ENCODE data around the gene ZNF564. TPM values are rescaled to one million over a fixed set of nuclear protein-coding genes. Genes with fewer than 3 reads are reported as not detected.

ZNF564 gene
- 12.3 TPM for polyA plus RNA-seq
- long read RNA-seq, donor 1, transcript ZNF564-201 (4 exons, 2,935 nt): major isoform, 5 of 5 reads
- long read RNA-seq, donor 1, partial matches to known transcripts: 0 of 5 reads
- long read RNA-seq, donor 1, other reads (novel, unspliced or antisense): 0 of 5 reads
- long read RNA-seq, donor 2, transcript ZNF564-201 (4 exons, 2,935 nt): major isoform, 8 of 8 reads
- long read RNA-seq, donor 2, partial matches to known transcripts: 0 of 8 reads
- long read RNA-seq, donor 2, other reads (novel, unspliced or antisense): 0 of 8 reads
- long read RNA-seq, donor 3: 0 reads
- long read RNA-seq, donor 4: 0 reads
- long read RNA-seq, donor 5, partial matches to known transcripts: 0 of 3 reads
- long read RNA-seq, donor 5, other reads (novel, unspliced or antisense): 0 of 3 reads
- long read RNA-seq, donor 6, transcript ZNF564-201 (4 exons, 2,935 nt): major isoform, 13 of 14 reads
- long read RNA-seq, donor 6, partial matches to known transcripts: 0 of 14 reads
- long read RNA-seq, donor 6, other reads (novel, unspliced or antisense): 0 of 14 reads
- long read RNA-seq, donor 7, partial matches to known transcripts: 0 of 2 reads
- long read RNA-seq, donor 7, other reads (novel, unspliced or antisense): 0 of 2 reads
- long read RNA-seq, donor 8, transcript ZNF564-201 (4 exons, 2,935 nt): major isoform, 10 of 11 reads
- long read RNA-seq, donor 8, partial matches to known transcripts: 0 of 11 reads
- long read RNA-seq, donor 8, other reads (novel, unspliced or antisense): 0 of 11 reads
- long read RNA-seq, donor 9, transcript ZNF564-201 (4 exons, 2,935 nt): major isoform, 5 of 5 reads
- long read RNA-seq, donor 9, partial matches to known transcripts: 0 of 5 reads
- long read RNA-seq, donor 9, other reads (novel, unspliced or antisense): 0 of 5 reads
- long read RNA-seq, donor 10, transcript ZNF564-201 (4 exons, 2,935 nt): major isoform, 10 of 10 reads
- long read RNA-seq, donor 10, partial matches to known transcripts: 0 of 10 reads
- long read RNA-seq, donor 10, other reads (novel, unspliced or antisense): 0 of 10 reads
- long read RNA-seq, donor 11, transcript ZNF564-201 (4 exons, 2,935 nt): major isoform, 6 of 6 reads
- long read RNA-seq, donor 11, partial matches to known transcripts: 0 of 6 reads
- long read RNA-seq, donor 11, other reads (novel, unspliced or antisense): 0 of 6 reads

GRCh38 chr19:12551060-12551832, at the start of gene ZNF564:
Gene ZNF564, minus strand, starts transcription at chr19:12551482. Its CDS starts 150 bp downstream, at chr19:12551332.
- Histone ChIP-seq H3K4me3 (ENCODE audit: low read length) (peak within 1 kb of the TSS; percentile 95), H3K4me1 (ENCODE audit: control insufficient read depth, insufficient read depth, low read length) (peaks cover 16% of the 10 kb centered on the region), H3K9me3 (ENCODE audit: control insufficient read depth, low read depth, low read length) (peaks cover 15% of the 10 kb centered on the region), H3K36me3 (ENCODE audit: control insufficient read depth, insufficient read depth, low read length) (peaks cover 17% of the 10 kb centered on the region), H3K27me3 (ENCODE audit: control insufficient read depth, insufficient read depth, low read length) (no peaks in the 10 kb centered on the region), H3K27ac (ENCODE audit: low read length) (peak within 1 kb of the TSS; percentile 99)
- WGBS (ENCODE audit: insufficient coverage, low lambda C conversion rate): no CpG with 5 or more reads among the region's 49 CpGs
- DNase-seq: peak; percentile 98 to 100

DNA sequence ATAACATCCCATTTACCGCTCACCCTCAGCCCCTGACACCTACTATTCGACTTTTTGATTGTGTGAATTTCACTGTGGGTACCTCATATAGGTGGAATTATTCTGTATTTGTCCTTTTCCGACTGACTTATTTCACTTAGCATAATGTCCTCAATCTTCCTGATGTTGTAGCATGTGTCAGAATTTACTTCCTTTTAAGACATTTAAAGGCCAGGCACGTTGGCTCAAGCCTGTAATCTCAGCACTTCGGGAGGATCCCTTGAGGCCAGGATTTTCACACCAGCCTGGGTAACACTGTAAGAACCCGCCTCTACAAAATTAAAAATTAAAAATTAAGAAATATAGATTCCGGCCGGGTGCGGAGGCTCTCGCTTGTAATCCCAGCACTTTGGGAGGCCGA, 46.3 kb upstream of the ZNF564 start:
- Histone ChIP-seq H3K4me3 (ENCODE audit: low read length) (no peak overlapping the region), H3K36me3 (ENCODE audit: control insufficient read depth, insufficient read depth, low read length) (peaks cover 20% of the 10 kb centered on the region), H3K4me1 (ENCODE audit: control insufficient read depth, insufficient read depth, low read length) (peaks cover 3% of the 10 kb centered on the region), H3K27ac (ENCODE audit: low read length) (peak overlapping the region; percentile 52), H3K9me3 (ENCODE audit: control insufficient read depth, low read depth, low read length) (peaks cover 3% of the 10 kb centered on the region), H3K27me3 (ENCODE audit: control insufficient read depth, insufficient read depth, low read length) (no peaks in the 10 kb centered on the region)
- WGBS (ENCODE audit: insufficient coverage, low lambda C conversion rate): no CpG with 5 or more reads among the region's 11 CpGs
- DNase-seq: no peak

DNA sequence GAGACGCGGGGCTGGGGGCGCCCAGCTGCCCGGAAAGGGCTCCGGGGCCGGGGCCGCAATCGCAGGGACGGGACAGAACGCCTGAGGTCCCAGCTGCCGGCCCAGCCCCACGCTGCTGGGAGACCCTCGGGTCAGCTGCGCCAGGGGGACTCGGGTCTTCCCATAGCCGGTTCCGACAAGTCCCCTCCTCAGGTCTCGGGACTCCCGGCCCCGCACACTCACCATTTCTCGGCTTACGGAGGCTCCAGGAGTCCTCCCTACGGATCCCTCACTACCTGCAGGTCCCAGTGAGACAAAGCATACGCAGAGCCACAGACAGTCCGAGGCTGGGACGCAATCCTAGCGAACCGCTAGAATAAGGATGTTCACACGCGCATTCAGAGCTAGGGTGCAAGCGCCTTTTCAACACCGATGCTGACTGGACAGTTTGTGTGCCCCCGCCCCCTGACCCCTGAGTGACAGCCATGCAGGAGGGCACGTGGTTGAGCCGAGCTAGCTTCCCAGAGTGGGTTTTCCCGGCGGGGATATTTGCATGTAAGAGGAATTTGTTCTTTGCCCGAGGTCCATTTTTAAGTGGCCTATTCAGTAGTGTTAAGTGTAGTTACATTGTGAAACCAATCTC, 45.8 kb upstream of the ZNF564 start:
- 29% methylated on average over 1 of the region's 38 CpGs for WGBS (ENCODE audit: insufficient coverage, low lambda C conversion rate)
- Histone ChIP-seq H3K27me3 (ENCODE audit: control insufficient read depth, insufficient read depth, low read length) (no peaks in the 10 kb centered on the region), H3K4me3 (ENCODE audit: low read length) (peak overlapping the region; percentile 35)

DNA sequence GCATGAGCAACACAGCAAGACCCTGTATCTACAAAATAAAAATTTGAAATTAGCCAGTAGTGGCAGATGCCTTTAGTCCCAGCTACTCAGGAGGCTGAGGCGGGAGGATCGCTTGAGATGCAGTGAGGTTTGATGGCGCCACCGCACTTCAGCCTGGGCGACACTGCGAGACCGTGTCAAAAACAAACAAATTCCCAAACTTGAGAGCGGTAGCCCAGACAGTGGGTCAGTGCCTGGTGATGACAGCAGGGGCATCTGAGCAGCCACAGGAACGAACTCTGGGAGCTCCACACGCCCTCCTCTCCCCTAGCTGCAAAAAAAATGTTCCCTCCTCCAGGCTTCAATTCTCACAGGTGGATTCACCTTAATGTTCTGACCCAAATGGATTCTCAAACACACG, 45.2 kb upstream of the ZNF564 start:
- DNase-seq: no peak
- H3K27ac ChIP-seq (ENCODE audit: low read length): no peak overlapping the region
- 100% methylated on average over 2 of the region's 11 CpGs for WGBS (ENCODE audit: insufficient coverage, low lambda C conversion rate)
- no peaks in the 10 kb centered on the region for H3K27me3 ChIP-seq (ENCODE audit: control insufficient read depth, insufficient read depth, low read length)
- H3K36me3 ChIP-seq (ENCODE audit: control insufficient read depth, insufficient read depth, low read length): peaks cover 16% of the 10 kb centered on the region
- peaks cover 3% of the 10 kb centered on the region for H3K4me1 ChIP-seq (ENCODE audit: control insufficient read depth, insufficient read depth, low read length)
- H3K4me3 ChIP-seq (ENCODE audit: low read length): peak overlapping the region; percentile 35
- peaks cover 3% of the 10 kb centered on the region for H3K9me3 ChIP-seq (ENCODE audit: control insufficient read depth, low read depth, low read length)

More for the DNA sequence above, 45.8 kb upstream of the ZNF564 start:
- peak; percentile 72 to 84 for DNase-seq
- H3K36me3 ChIP-seq (ENCODE audit: control insufficient read depth, insufficient read depth, low read length): peaks cover 17% of the 10 kb centered on the region
- peaks cover 3% of the 10 kb centered on the region for H3K4me1 ChIP-seq (ENCODE audit: control insufficient read depth, insufficient read depth, low read length)
- H3K27ac ChIP-seq (ENCODE audit: low read length): no peak overlapping the region
- peaks cover 3% of the 10 kb centered on the region for H3K9me3 ChIP-seq (ENCODE audit: control insufficient read depth, low read depth, low read length)

GRCh38 chr19:12581100-12581499, 29.8 kb upstream of the ZNF564 start:
- 97% methylated on average over 4 of the region's 9 CpGs for WGBS (ENCODE audit: insufficient coverage, low lambda C conversion rate)
- no peak overlapping the region for H3K27ac ChIP-seq (ENCODE audit: low read length)
- H3K4me1 ChIP-seq (ENCODE audit: control insufficient read depth, insufficient read depth, low read length): no peaks in the 10 kb centered on the region

DNA sequence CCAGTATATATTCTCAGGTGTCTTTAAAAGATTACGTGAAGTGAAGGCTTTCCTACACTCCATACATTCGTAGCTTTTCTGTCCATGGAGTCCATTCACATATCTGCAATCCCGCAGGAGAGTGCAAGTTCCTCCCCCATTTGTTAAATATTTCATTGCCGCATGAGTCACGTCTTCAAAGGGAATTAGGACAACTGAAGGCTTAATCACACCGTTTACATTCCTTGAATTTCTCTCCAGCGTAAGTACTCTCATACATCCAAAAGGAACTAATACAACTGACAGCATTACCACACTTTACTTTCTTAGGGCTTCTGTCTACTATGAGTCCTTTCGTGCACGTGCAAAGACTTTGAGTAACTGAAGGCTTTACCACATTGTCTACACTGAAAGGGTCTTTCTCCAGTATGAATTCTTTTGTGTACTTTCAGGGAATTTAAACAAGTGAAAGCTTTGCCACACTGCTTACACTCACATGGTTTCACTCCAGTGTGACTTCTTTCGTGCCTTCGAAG, 29.0 kb upstream of the ZNF564 start:
- 83% methylated on average over 6 of the region's 11 CpGs for WGBS (ENCODE audit: insufficient coverage, low lambda C conversion rate)
- Histone ChIP-seq H3K36me3 (ENCODE audit: control insufficient read depth, insufficient read depth, low read length) (peaks cover 40% of the 10 kb centered on the region), H3K4me1 (ENCODE audit: control insufficient read depth, insufficient read depth, low read length) (no peaks in the 10 kb centered on the region), H3K9me3 (ENCODE audit: control insufficient read depth, low read depth, low read length) (peaks cover 26% of the 10 kb centered on the region), H3K4me3 (ENCODE audit: low read length) (no peak overlapping the region), H3K27ac (ENCODE audit: low read length) (no peak overlapping the region), H3K27me3 (ENCODE audit: control insufficient read depth, insufficient read depth, low read length) (no peaks in the 10 kb centered on the region)
- no peak for DNase-seq

More at GRCh38 chr19:12581100-12581499, 29.8 kb upstream of the ZNF564 start:
- no peak for DNase-seq
- H3K4me3 ChIP-seq (ENCODE audit: low read length): no peak overlapping the region
- no peaks in the 10 kb centered on the region for H3K27me3 ChIP-seq (ENCODE audit: control insufficient read depth, insufficient read depth, low read length)
- H3K36me3 ChIP-seq (ENCODE audit: control insufficient read depth, insufficient read depth, low read length): peaks cover 40% of the 10 kb centered on the region
- peaks cover 26% of the 10 kb centered on the region for H3K9me3 ChIP-seq (ENCODE audit: control insufficient read depth, low read depth, low read length)

- Histone ChIP-seq H3K36me3 (ENCODE audit: control insufficient read depth, insufficient read depth, low read length) (peaks cover 40% of the 10 kb centered on the region), H3K27ac (ENCODE audit: low read length) (no peak overlapping the region), H3K9me3 (ENCODE audit: control insufficient read depth, low read depth, low read length) (peaks cover 26% of the 10 kb centered on the region), H3K4me3 (ENCODE audit: low read length) (no peak overlapping the region), H3K4me1 (ENCODE audit: control insufficient read depth, insufficient read depth, low read length) (no peaks in the 10 kb centered on the region), H3K27me3 (ENCODE audit: control insufficient read depth, insufficient read depth, low read length) (no peaks in the 10 kb centered on the region)
- no peak for DNase-seq
- 90% methylated on average over 2 of the region's 10 CpGs for WGBS (ENCODE audit: insufficient coverage, low lambda C conversion rate)
Observed at GRCh38 chr19:12578641-12579040, 27.4 kb upstream of the ZNF564 start.

- WGBS (ENCODE audit: insufficient coverage, low lambda C conversion rate): no CpG with 5 or more reads among the region's 7 CpGs
- Histone ChIP-seq H3K4me3 (ENCODE audit: low read length) (no peak overlapping the region), H3K27me3 (ENCODE audit: control insufficient read depth, insufficient read depth, low read length) (no peaks in the 10 kb centered on the region), H3K27ac (ENCODE audit: low read length) (no peak overlapping the region), H3K36me3 (ENCODE audit: control insufficient read depth, insufficient read depth, low read length) (peaks cover 12% of the 10 kb centered on the region), H3K4me1 (ENCODE audit: control insufficient read depth, insufficient read depth, low read length) (peaks cover 3% of the 10 kb centered on the region), H3K9me3 (ENCODE audit: control insufficient read depth, low read depth, low read length) (no peaks in the 10 kb centered on the region)
- DNase-seq: no peak
Observed at GRCh38 chr19:12574036-12574435, 22.8 kb upstream of the ZNF564 start.

DNA sequence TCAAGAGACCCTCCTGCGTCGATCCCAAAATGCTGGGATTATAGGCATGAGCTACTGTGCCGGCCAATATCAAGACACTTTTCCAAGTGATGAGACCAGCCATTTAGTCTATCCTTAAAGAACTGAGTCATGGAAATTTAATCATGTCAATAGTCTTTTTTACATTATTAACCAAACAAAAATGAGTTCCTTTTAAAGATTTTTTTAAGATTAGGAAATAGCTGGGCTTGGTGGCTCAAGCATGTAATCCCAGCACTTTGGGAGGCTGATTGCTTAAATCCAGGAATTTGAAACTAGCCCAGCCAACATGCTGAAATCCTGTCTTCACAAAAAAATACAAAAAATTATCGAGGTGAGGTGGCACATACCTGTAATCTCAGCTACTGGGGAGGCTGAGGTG, 16.7 kb upstream of the ZNF564 start:
- Histone ChIP-seq H3K36me3 (ENCODE audit: control insufficient read depth, insufficient read depth, low read length) (no peaks in the 10 kb centered on the region), H3K27ac (ENCODE audit: low read length) (no peak overlapping the region), H3K4me3 (ENCODE audit: low read length) (no peak overlapping the region), H3K9me3 (ENCODE audit: control insufficient read depth, low read depth, low read length) (no peaks in the 10 kb centered on the region), H3K4me1 (ENCODE audit: control insufficient read depth, insufficient read depth, low read length) (peaks cover 3% of the 10 kb centered on the region), H3K27me3 (ENCODE audit: control insufficient read depth, insufficient read depth, low read length) (no peaks in the 10 kb centered on the region)
- no peak for DNase-seq
- no CpG with 5 or more reads among the region's 4 CpGs for WGBS (ENCODE audit: insufficient coverage, low lambda C conversion rate)
